Measurements from ENCODE around the gene PCDHGA2.

DNA sequence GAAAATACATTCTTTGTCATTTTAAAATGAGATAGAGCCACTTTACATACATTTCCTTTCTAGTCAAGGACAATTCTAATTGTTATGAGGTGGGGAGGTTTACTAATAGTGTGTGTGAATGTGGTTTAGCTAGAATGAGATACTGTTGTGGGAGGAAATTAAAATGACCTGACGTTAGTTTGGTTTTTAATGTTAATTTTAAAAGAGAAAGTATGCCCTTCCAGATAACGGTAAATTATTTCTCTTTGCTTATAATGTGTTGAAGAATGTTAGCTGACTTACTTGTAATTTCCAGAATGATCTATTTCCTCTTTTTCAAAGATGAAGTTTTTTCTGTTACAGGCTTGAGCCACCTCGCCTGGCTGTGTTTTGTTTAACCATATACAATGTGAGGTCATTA, 16.3 kb upstream of the PCDHGA2 start:
- TF ChIP-seq EZH2phosphoT487 (IDR thresholded peaks at IDR 0.05; ENCODE audit: insufficient read depth, low read depth) = no peak
- no peak for TF ChIP-seq EZH2 (IDR thresholded peaks at IDR 0.05; ENCODE audit: insufficient read depth, poor library complexity, severe bottlenecking)

Measured in GM23248 (cell line).